Neuronal stem cell (in vitro differentiated cells): ENCODE measurements around the gene DCAF4.

Experiments
- DNase-seq: peaks from one replicate; pipeline ENCODE4 v3.0.0-alpha.2; 2013; ENCODE audit warnings: low spot score
- H2AFZ ChIP-seq: one replicate; pipeline ENCODE4 v1.6.1; 2013; ENCODE audit warnings: mild to moderate bottlenecking, low read length, inconsistent platforms
- H2AK5ac ChIP-seq: 2 replicates; pipeline ENCODE4 v1.6.1; 2013; ENCODE audit warnings: low read depth, mild to moderate bottlenecking, inconsistent platforms, low read length, moderate library complexity, mixed read lengths
- H2BK120ac ChIP-seq: 2 replicates; pipeline ENCODE4 v1.6.1; 2013; ENCODE audit warnings: low read depth, mild to moderate bottlenecking, inconsistent platforms, low read length, moderate library complexity, mixed read lengths
- H2BK12ac ChIP-seq: one replicate; pipeline ENCODE4 v1.6.1; 2013; ENCODE audit warnings: low read length, inconsistent platforms
- H2BK15ac ChIP-seq: 2 replicates; pipeline ENCODE4 v1.6.1; 2013; ENCODE audit warnings: mild to moderate bottlenecking, low read length, inconsistent platforms, mixed read lengths
- H2BK5ac ChIP-seq: one replicate; pipeline ENCODE4 v1.6.1; 2013; ENCODE audit warnings: inconsistent platforms, mild to moderate bottlenecking, low read length, moderate library complexity
- H3K14ac ChIP-seq: one replicate; pipeline ENCODE4 v1.6.1; 2013; ENCODE audit warnings: low read length, inconsistent platforms
- H3K18ac ChIP-seq: 2 replicates; pipeline ENCODE4 v1.6.1; 2013; ENCODE audit warnings: low read length, inconsistent platforms
- H3K23ac ChIP-seq: 2 replicates; pipeline ENCODE4 v1.6.1; 2013; ENCODE audit warnings: low read depth, mild to moderate bottlenecking, mixed read lengths, low read length, inconsistent platforms; ENCODE audit not compliant: poor library complexity
- H3K27ac ChIP-seq: replicated peaks from 3 replicates; pipeline ENCODE4 v1.5.1; 2013; ENCODE audit warnings: low read length, inconsistent platforms
- H3K27me3 ChIP-seq, 3 experiments: 2 replicates each; pipeline ENCODE4 v1.6.1; 2013; ENCODE audit warnings: low read length in 3 of 3, mild to moderate bottlenecking in 2 of 3, inconsistent platforms in 1 of 3, low read depth in 1 of 3, mixed read lengths in 1 of 3, moderate library complexity in 1 of 3; ENCODE audit not compliant: control insufficient read depth in 3 of 3, insufficient read depth in 3 of 3
- H3K36me3 ChIP-seq, 2 donors: replicated peaks in 1 of 2; 2 replicates each; pipeline ENCODE4 v1.6.1; 2013; ENCODE audit warnings: low read length in 2 of 2; ENCODE audit not compliant: control insufficient read depth in 2 of 2, insufficient read depth in 2 of 2
- H3K4ac ChIP-seq: 2 replicates; pipeline ENCODE4 v1.6.1; 2013; ENCODE audit warnings: inconsistent platforms, mild to moderate bottlenecking, low read length, moderate library complexity
- H3K4me1 ChIP-seq, 2 donors: 1 replicate in 1 of 2; 2 replicates in 1 of 2; pipeline ENCODE4 v1.6.1; 2013; ENCODE audit warnings: low read length in 2 of 2, low read depth in 1 of 2; ENCODE audit not compliant: control insufficient read depth in 2 of 2, insufficient read depth in 1 of 2
- H3K4me2 ChIP-seq: one replicate; pipeline ENCODE4 v1.6.1; 2013; ENCODE audit warnings: mild to moderate bottlenecking, low read length, inconsistent platforms; ENCODE audit not compliant: insufficient read depth, poor library complexity, severe bottlenecking
- H3K4me3 ChIP-seq, 2 donors: 2 replicates each; pipeline ENCODE4 v1.5.1; 2013; ENCODE audit warnings: low read length in 2 of 2, mild to moderate bottlenecking in 2 of 2, inconsistent platforms in 1 of 2, moderate library complexity in 1 of 2
- H3K79me1 ChIP-seq: one replicate; pipeline ENCODE4 v1.6.1; 2013; ENCODE audit warnings: low read depth, mild to moderate bottlenecking, inconsistent platforms, low read length, moderate library complexity
- H3K9ac ChIP-seq: one replicate; pipeline ENCODE4 v1.6.1; 2013; ENCODE audit warnings: mild to moderate bottlenecking, low read depth, low read length, inconsistent platforms; ENCODE audit not compliant: poor library complexity
- H3K9me3 ChIP-seq, 2 donors: replicated peaks in 1 of 2; 2 replicates each; pipeline versions ENCODE3 to v1.6.1; 2013; ENCODE audit warnings: low read length in 2 of 2, mild to moderate bottlenecking in 2 of 2, inconsistent platforms in 1 of 2, low read depth in 1 of 2, mixed read lengths in 1 of 2, moderate library complexity in 1 of 2; ENCODE audit not compliant: control insufficient read depth in 2 of 2, insufficient read depth in 1 of 2
- H4K8ac ChIP-seq: one replicate; pipeline ENCODE4 v1.6.1; 2013; ENCODE audit warnings: low read depth, mild to moderate bottlenecking, inconsistent platforms, low read length, moderate library complexity
- H4K91ac ChIP-seq: one replicate; pipeline ENCODE4 v1.6.1; 2013; ENCODE audit warnings: low read length, low read depth, mild to moderate bottlenecking, inconsistent platforms; ENCODE audit not compliant: poor library complexity
- WGBS, 2 donors: extraction: QIAGEN DNeasy Blood & Tissue Kit; methylation state at CpG; one replicate each; pipeline ENCODE4 v1.1.7; 2013; ENCODE audit warnings: missing lambda C conversion rate in 2 of 2, mixed read lengths in 1 of 2; ENCODE audit not compliant: insufficient read length in 2 of 2, insufficient replicate concordance in 1 of 2; ENCODE audit errors: extremely low coverage in 2 of 2; 5-methylcytosine and 5-hydroxymethylcytosine counted together

The DCAF4 gene

GRCh38 chr14:72939630-72940029 is 13.4 kb downstream of the DCAF4 start:
- Histone ChIP-seq H3K27me3 (no peaks in the 10 kb centered on the region), H2BK12ac (no peak overlapping the region), H2AFZ (no peak overlapping the region), H2BK5ac (no peak overlapping the region), H3K9me3 (no peaks in the 10 kb centered on the region), H3K9ac (peak overlapping the region; percentile 53), H3K23ac (peak overlapping the region; percentile 83), H2AK5ac (peak overlapping the region; percentile 61), H3K79me1 (no peaks in the 10 kb centered on the region), H4K8ac (no peak overlapping the region), H2BK15ac (no peak overlapping the region), H3K27ac (no peak overlapping the region), H3K4me1 (peaks cover 4 to 6% of the 10 kb centered on the region in 2 donors), H3K36me3 (peaks cover 2 to 21% of the 10 kb centered on the region in 2 donors), H4K91ac (no peak overlapping the region), H2BK120ac (no peak overlapping the region), H3K18ac (peak overlapping the region; percentile 85), H3K4ac (no peak overlapping the region), H3K14ac (peak overlapping the region; percentile 39), H3K4me2 (no peak overlapping the region), H3K4me3 (no peak overlapping the region)
- WGBS, 2 donors = no CpG with 5 or more reads among the region's 13 CpGs
- DNase-seq = no peak

- no peak overlapping the region for H3K9ac ChIP-seq
- H3K4me3 ChIP-seq = no peak overlapping the region
- no peak overlapping the region for H2BK12ac ChIP-seq
- H2BK5ac ChIP-seq = no peak overlapping the region
- peaks cover 2 to 21% of the 10 kb centered on the region in 2 donors for H3K36me3 ChIP-seq
- no peak overlapping the region for H4K8ac ChIP-seq
- H4K91ac ChIP-seq = no peak overlapping the region
- no peak overlapping the region for H3K4me2 ChIP-seq
- no peak overlapping the region for H3K23ac ChIP-seq
- H3K4me1 ChIP-seq = peaks cover 4 to 6% of the 10 kb centered on the region in 2 donors
- no CpG with 5 or more reads among the region's 12 CpGs for WGBS, 2 donors
- no peak overlapping the region for H2AFZ ChIP-seq
- H3K27me3 ChIP-seq = no peaks in the 10 kb centered on the region
- H2BK120ac ChIP-seq = no peak overlapping the region
- no peak overlapping the region for H3K27ac ChIP-seq
- H3K14ac ChIP-seq = no peak overlapping the region
- no peak overlapping the region for H2AK5ac ChIP-seq
- no peak overlapping the region for H3K4ac ChIP-seq
- H3K79me1 ChIP-seq = no peaks in the 10 kb centered on the region
- H2BK15ac ChIP-seq = no peak overlapping the region
- H3K9me3 ChIP-seq = no peaks in the 10 kb centered on the region
- DNase-seq = no peak
- H3K18ac ChIP-seq = no peak overlapping the region
These were observed 15.2 kb downstream of the DCAF4 start for GRCh38 chr14:72941286-72941985.

GRCh38 chr14:72942934-72943333 is 16.7 kb downstream of the DCAF4 start:
- H3K4ac ChIP-seq = no peak overlapping the region
- H3K9me3 ChIP-seq = no peaks in the 10 kb centered on the region
- no peak overlapping the region for H2BK15ac ChIP-seq
- no peak overlapping the region for H2BK120ac ChIP-seq
- peaks cover 4 to 21% of the 10 kb centered on the region in 2 donors for H3K36me3 ChIP-seq
- no peak overlapping the region for H2AFZ ChIP-seq
- H3K18ac ChIP-seq = no peak overlapping the region
- H3K14ac ChIP-seq = no peak overlapping the region
- no peak overlapping the region for H3K9ac ChIP-seq
- H3K4me3 ChIP-seq = no peak overlapping the region
- H3K79me1 ChIP-seq = no peaks in the 10 kb centered on the region
- H3K23ac ChIP-seq = no peak overlapping the region
- H4K91ac ChIP-seq = no peak overlapping the region
- H2BK5ac ChIP-seq = no peak overlapping the region
- H3K4me1 ChIP-seq = peaks cover 4 to 6% of the 10 kb centered on the region in 2 donors
- H3K4me2 ChIP-seq = no peak overlapping the region
- no CpG with 5 or more reads among the region's 14 CpGs for WGBS, 2 donors
- no peak overlapping the region for H3K27ac ChIP-seq
- DNase-seq = no peak
- H3K27me3 ChIP-seq = no peaks in the 10 kb centered on the region
- no peak overlapping the region for H4K8ac ChIP-seq
- no peak overlapping the region for H2AK5ac ChIP-seq
- no peak overlapping the region for H2BK12ac ChIP-seq

DNA sequence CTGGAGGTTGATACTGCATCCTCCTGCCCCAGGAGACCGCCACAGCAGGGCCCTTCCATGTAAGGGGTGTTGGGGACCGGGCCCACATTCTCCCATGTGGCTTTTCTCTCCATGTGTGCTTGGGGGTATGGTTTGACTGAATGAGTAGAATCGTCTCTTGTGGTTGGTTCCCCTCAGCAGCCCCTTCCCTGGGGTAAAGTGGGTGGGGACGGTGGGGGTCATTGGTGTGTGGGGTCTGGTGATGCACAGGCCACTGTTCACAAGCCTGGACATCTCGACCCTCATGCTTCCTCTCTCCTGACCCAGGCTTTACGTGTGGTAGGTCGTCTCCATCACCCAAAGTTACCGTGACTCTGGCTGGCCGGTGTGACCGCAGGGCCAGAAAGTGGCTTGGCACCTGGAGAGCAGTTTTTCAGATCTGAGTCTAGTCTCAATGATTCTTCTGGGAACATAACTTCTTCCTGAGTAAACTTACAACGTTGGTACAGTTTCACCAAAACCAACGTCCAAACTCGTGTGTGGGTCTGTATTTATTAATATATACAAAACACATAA is 17.7 kb downstream of the DCAF4 start:
- H4K8ac ChIP-seq = no peak overlapping the region
- peaks cover 4 to 6% of the 10 kb centered on the region in 2 donors for H3K4me1 ChIP-seq

More for the DNA sequence above, 17.7 kb downstream of the DCAF4 start:
- no peak for DNase-seq
- no peak overlapping the region for H3K4ac ChIP-seq
- H3K9me3 ChIP-seq = no peaks in the 10 kb centered on the region
- H3K27me3 ChIP-seq = no peaks in the 10 kb centered on the region
- no peak overlapping the region for H3K9ac ChIP-seq
- no peak overlapping the region for H2BK12ac ChIP-seq
- no peak overlapping the region for H3K4me3 ChIP-seq
- H3K18ac ChIP-seq = no peak overlapping the region
- H3K36me3 ChIP-seq = peaks cover 4 to 21% of the 10 kb centered on the region in 2 donors
- H2BK15ac ChIP-seq = no peak overlapping the region
- no peak overlapping the region for H2AK5ac ChIP-seq
- no peak overlapping the region for H3K14ac ChIP-seq
- H2AFZ ChIP-seq = no peak overlapping the region
- H3K27ac ChIP-seq = no peak overlapping the region
- no peak overlapping the region for H3K4me2 ChIP-seq
- no peak overlapping the region for H3K23ac ChIP-seq
- H3K79me1 ChIP-seq = no peaks in the 10 kb centered on the region
- no peak overlapping the region for H2BK120ac ChIP-seq
- no CpG with 5 or more reads among the region's 13 CpGs for WGBS, 2 donors
- no peak overlapping the region for H4K91ac ChIP-seq
- no peak overlapping the region for H2BK5ac ChIP-seq
